LoVo (cell line): ENCODE data around the gene SNX30.
"Not testable (repeated sequence)": the region's sequence is repeated elsewhere in the genome, so short reads cannot be mapped to it uniquely, and the experiment has no call there.

Source experiments
- DNase-seq: peaks from one replicate; pipeline ENCODE4 v3.0.0-alpha.2; 2016; ENCODE audit warnings: low spot score

Gene SNX30

GRCh38 chr9:112750016-112750763 lies at the start of gene SNX30:
TSS of gene SNX30 (plus strand) at chr9:112750760. CDS start at chr9:112751002, 242 bp downstream.
- DNase-seq, result peak; percentile 87

- DNase-seq, result no peak
Observed at GRCh38 chr9:112703304-112703703, 47.3 kb upstream of the SNX30 start.

- no peak for DNase-seq
Observed at GRCh38 chr9:112705768-112706427, 44.7 kb upstream of the SNX30 start.

- DNase-seq, result no peak
Observed at GRCh38 chr9:112711050-112711689, 39.4 kb upstream of the SNX30 start.

- DNase-seq, result no peak
Observed at GRCh38 chr9:112712678-112713077, 37.9 kb upstream of the SNX30 start.

- DNase-seq, result peak; percentile 95
Observed at GRCh38 chr9:112717661-112718331, 32.8 kb upstream of the SNX30 start, which contains the start of gene INIP. TSS of gene INIP (minus strand) at chr9:112718117. CDS start at chr9:112716485, 1,632 bp downstream.

- DNase-seq, result no peak
Observed at GRCh38 chr9:112719241-112719691, 31.3 kb upstream of the SNX30 start.

- DNase-seq, result no peak
Observed at GRCh38 chr9:112719696-112720095, 30.9 kb upstream of the SNX30 start.

- DNase-seq, result no peak
Observed at GRCh38 chr9:112720113-112720780, 30.3 kb upstream of the SNX30 start.

GRCh38 chr9:112722749-112723148 lies 27.8 kb upstream of the SNX30 start:
- DNase-seq, result not testable (repeated sequence)

- no peak for DNase-seq
Observed at GRCh38 chr9:112725961-112726360, 24.6 kb upstream of the SNX30 start.

- no peak for DNase-seq
Observed at GRCh38 chr9:112726428-112726827, 24.1 kb upstream of the SNX30 start.

GRCh38 chr9:112728401-112728800 lies 22.2 kb upstream of the SNX30 start:
- DNase-seq, result no peak

GRCh38 chr9:112731971-112732370 lies 18.6 kb upstream of the SNX30 start:
- peak; percentile 46 for DNase-seq

GRCh38 chr9:112734892-112735291 lies 15.7 kb upstream of the SNX30 start:
- DNase-seq, result no peak

GRCh38 chr9:112743216-112743836 lies 7.2 kb upstream of the SNX30 start:
- DNase-seq, result no peak

- no peak for DNase-seq
Observed at GRCh38 chr9:112744177-112744576, 6.4 kb upstream of the SNX30 start.

GRCh38 chr9:112747094-112747493 lies 3.5 kb upstream of the SNX30 start:
- DNase-seq, result no peak

GRCh38 chr9:112750764-112751055 lies 150 bp downstream of the SNX30 start:
- no peak for DNase-seq

- DNase-seq, result peak; percentile 43
Observed at GRCh38 chr9:112751056-112751795, 666 bp downstream of the SNX30 start.
